Epithelial cell of proximal tubule (primary cell): ENCODE measurements around the gene KRTAP12-1. TPM values are rescaled to one million over a fixed set of nuclear protein-coding genes. Genes with fewer than 3 reads are reported as not detected.
"Not testable (repeated sequence)": the region's sequence is repeated elsewhere in the genome, so short reads cannot be mapped to it uniquely, and the experiment has no call there.

ENCODE experiments used
- DNase-seq: peaks from one replicate; pipeline ENCODE4 v3.0.0-alpha.2; 2011; ENCODE audit warnings: low read depth
- H3K4me3 ChIP-seq: 2 replicates; pipeline ENCODE4 v1.5.1; 2011; ENCODE audit warnings: low read depth, mild to moderate bottlenecking, low read length
- total RNA-seq: library from RNA; depleted of rRNA; stranded (reverse); fragments of >200 nt; gene quantifications from 2 replicates; pipeline ENCODE4 v1.2.3, GENCODE V29; 2015
- TF ChIP-seq, protein P1 (sequence below): conservative IDR thresholded peaks from 2 replicates; pipeline ENCODE4 v1.5.1; 2012; ENCODE audit warnings: low read depth, mild to moderate bottlenecking, low read length

Gene KRTAP12-1
- total RNA-seq, 1 donor from 2014 or later, result not detected

DNA sequence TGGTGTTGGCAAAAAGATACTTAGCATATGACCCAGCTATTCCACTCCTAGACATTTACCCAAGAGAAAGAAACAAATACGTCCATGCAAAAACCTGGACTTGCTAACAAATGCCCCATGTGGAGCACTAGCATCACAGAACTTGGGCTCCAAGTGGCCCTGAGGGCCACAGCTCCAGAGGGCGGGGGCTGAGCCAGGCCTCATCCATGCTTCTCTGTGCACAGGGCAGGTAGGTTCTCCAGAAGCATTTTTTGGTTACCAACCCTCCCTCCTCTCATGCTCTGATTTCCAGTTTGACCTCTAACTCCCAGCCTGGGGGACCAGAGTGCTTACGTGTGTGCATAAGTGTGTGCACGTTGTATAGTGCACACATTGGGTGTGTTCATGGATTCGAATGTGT lies 17.3 kb downstream of the KRTAP12-1 start:
- TF ChIP-seq, protein P1, sequence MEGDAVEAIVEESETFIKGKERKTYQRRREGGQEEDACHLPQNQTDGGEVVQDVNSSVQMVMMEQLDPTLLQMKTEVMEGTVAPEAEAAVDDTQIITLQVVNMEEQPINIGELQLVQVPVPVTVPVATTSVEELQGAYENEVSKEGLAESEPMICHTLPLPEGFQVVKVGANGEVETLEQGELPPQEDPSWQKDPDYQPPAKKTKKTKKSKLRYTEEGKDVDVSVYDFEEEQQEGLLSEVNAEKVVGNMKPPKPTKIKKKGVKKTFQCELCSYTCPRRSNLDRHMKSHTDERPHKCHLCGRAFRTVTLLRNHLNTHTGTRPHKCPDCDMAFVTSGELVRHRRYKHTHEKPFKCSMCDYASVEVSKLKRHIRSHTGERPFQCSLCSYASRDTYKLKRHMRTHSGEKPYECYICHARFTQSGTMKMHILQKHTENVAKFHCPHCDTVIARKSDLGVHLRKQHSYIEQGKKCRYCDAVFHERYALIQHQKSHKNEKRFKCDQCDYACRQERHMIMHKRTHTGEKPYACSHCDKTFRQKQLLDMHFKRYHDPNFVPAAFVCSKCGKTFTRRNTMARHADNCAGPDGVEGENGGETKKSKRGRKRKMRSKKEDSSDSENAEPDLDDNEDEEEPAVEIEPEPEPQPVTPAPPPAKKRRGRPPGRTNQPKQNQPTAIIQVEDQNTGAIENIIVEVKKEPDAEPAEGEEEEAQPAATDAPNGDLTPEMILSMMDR, result no peak
- DNase-seq, result no peak
- H3K4me3 ChIP-seq, result no peak overlapping the region

DNA sequence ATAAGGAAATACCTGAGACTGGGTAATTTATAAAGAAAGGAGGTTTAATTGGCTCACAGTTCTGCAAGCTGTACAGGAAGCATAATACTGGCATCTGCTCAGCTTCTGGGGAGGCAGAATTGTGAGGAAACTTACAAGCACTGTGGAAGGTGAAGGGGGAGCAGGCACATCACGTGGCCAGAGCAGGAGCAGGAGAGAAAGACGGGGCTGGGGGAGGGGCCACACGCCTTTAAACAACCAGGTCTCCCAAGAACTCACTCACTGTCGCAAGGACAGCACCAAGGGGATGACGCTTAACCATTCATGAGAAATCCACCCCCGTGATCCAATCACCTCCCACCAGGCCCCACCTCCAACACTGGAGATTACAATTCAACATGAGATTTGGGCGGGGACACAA lies 20.4 kb downstream of the KRTAP12-1 start:
- DNase-seq, H3K4me3 ChIP-seq: not testable (repeated sequence)

DNA sequence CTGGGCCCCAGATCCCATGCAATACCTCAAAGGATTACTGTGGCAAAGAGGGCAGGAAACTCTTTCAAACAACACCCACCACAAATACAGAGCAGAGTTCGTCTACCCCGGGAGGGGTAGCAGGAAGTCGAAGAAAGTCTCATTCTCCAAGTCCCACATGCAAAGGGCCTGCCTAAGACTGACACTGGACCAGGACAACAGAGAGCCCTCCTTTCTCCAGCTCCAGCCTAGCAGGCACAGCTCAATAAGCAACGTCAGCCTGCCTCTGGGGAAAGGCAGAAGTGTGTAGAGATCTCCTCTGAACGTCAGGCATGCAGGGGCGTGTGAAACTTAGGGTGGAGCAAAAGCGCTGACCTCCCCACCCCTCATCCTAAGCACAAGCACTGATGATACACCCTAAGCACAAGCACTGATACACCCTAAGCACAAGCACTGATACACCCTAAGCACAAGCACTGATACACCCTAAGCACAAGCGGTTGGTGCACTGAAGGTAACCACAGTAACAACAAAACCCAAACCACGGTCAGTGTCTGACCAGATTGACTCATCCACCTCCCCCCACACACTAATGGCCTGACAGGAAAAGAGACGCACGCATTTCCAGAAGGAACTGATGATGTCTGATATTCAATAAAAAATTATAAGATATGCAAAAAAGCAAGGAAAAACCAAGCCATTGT lies 22.9 kb downstream of the KRTAP12-1 start:
- TF ChIP-seq, protein P1, result no peak
- H3K4me3 ChIP-seq, result no peak overlapping the region
- DNase-seq, result no peak

DNA sequence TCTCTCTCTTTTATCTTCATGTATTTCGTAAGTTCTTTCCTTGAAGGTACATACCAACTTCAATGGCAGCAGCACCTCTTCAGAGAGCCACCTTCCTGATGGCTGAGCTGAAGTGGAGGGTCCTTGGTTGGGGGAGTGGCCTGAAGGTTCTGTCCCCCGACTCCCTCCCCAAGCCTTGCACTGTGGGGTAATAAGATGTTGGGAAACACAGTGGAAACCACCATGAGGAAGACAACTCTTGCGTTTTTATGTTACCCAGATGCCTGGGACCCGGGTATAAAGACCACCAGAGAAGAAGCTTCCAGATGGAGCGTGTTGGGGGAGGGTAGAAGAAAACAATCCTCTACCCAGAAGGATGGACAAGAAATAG lies 23.4 kb downstream of the KRTAP12-1 start:
- no peak for DNase-seq
- TF ChIP-seq, protein P1, result no peak
- no peak overlapping the region for H3K4me3 ChIP-seq

DNA sequence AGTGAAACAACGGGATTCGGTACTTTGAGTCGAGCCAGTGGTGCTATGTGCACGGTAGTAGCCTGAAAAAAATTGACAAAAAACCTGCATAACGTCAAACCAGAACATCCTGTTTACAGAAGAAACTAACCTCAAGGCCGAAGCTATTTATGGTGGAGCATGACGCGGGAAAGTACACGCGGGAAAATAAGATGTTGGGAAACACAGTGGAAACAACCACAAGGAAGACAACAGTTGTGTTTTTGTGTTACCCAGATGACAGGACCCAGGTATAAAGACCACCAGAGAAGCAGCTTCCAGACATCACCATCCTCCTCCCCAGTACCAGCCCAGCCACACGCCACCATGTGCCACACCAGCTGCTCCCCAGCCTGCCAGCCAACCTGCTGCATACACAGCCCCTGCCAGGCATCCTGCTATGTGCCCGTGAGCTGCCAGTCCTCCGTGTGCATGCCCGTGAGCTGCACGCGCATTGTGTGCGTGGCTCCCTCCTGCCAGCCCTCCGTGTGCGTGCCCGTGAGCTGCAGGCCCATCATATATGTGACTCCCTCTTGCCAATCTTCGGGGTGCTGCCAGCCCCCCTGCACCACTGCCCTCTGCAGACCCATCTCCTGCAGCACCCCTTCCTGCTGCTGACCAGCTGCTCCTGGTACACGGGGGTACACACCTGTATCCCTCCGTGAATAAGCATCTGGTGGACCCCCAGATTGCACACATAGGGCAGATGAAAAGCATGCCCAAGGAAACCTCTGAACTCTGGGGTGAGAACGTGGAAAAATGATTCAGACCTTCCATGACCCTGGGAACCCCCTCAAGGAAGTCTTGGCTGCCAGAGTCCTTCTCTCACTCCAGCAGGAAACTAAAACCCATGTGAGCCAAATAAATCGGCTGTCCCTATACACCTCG lies 24.1 kb downstream of the KRTAP12-1 start, which contains the start of gene KRTAP12-3:
TSS of gene KRTAP12-3 (plus strand) at position 298 of the 906 bp plus-strand sequence. CDS start at position 346, 48 bp downstream.
- no peak for DNase-seq
- TF ChIP-seq, protein P1, result no peak
- H3K4me3 ChIP-seq, result no peak within 1 kb of the TSS

DNA sequence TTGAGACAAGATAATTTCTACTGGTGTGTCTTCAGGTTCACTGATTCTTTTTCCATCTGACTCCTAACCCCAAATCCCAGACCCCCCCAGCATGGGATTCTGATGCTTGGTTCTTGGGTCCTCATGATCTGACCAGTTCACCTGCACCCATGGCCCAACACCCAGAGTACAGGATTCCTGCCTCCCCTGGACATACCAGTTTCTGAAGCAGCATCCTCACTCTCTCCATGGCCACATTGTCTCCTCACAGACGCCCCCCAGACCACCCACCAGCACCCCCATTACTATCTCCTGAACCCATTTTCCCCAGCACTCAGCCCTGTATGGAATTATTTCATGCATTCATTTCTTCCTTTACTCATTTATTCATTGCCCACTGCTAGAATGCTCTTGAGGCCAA lies 25.1 kb downstream of the KRTAP12-1 start:
- H3K4me3 ChIP-seq, result no peak overlapping the region
- no peak for DNase-seq
- TF ChIP-seq, protein P1, result no peak

DNA sequence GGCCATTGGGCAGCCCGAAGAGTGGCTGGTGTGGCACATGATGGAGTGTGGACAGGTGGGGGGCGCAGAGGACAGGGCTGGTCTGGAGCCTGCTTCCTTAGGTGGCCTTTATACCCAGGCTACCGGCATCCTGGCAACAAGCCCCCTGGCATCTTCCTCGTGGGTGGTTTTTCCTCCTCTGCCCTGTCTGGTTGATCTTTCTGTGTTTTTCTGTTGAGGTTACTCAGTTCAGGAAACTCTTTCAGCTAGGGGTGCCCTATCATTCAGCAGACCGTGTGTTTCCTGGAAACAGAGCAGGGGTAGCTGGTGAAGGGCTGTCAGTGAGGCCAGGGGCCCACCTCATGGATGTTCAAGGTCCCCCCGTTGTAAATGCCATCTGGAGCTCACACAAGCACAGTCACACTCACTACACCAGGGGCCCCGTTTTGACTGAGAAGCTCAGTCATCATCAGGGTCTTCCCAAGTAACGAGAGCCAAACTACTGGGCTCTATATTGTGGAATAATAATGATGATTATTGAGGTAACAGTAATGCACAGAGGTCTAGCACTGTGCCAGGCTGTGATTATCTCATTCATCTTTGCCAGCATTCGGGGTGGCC lies 27.3 kb downstream of the KRTAP12-1 start, which contains the start of gene KRTAP12-4:
TSS of gene KRTAP12-4 (minus strand) at position 84 of the 600 bp plus-strand sequence. CDS start at position 39, 45 bp downstream.
- TF ChIP-seq, protein P1, result no peak
- no peak within 1 kb of the TSS for H3K4me3 ChIP-seq
- no peak for DNase-seq
